SK-N-SH (cell line): ENCODE data around the gene STAT5B. TPM values are rescaled to one million over a fixed set of nuclear protein-coding genes. Genes with fewer than 3 reads are reported as not detected.

Source experiments
- CTCF ChIA-PET: fragments of 300-600, 350-600 bp; formaldehyde crosslinking; extraction: SDS; loops from one replicate; lab custom pipeline; 2021; lab: Yijun Ruan, JAX
- POLR2A ChIA-PET: fragments of 350-600 bp; sonication (Branson Sonifier 250); formaldehyde crosslinking; extraction: SDS; loops from one replicate; lab custom pipeline; 2020; ENCODE audit warnings: antibody characterized with exemption, inconsistent platforms; lab: Yijun Ruan, JAX
- DNase-seq: peaks from one replicate; pipeline ENCODE4 v3.0.0; 2012
- H2AFZ ChIP-seq: fragments of 200-600 bp; sonication (generic); 2 replicates; pipeline ENCODE4 v1.8.1; 2016; ENCODE audit warnings: antibody characterized with exemption, mild to moderate bottlenecking, low read depth
- H3F3A ChIP-seq: fragments of 200-600 bp; sonication (generic); replicated peaks from 2 replicates; pipeline ENCODE3; 2016; ENCODE audit warnings: antibody characterized with exemption, mild to moderate bottlenecking; ENCODE audit not compliant: insufficient read depth
- H3K27ac ChIP-seq, 2 experiments: fragments of 200-500 bp in 1 of 2; fragments of 200-600 bp in 1 of 2; sonication (Bioruptor generic) in 1 of 2; sonication (generic), shearing (Covaris generic) in 1 of 2; 2 replicates each; pipeline versions ENCODE4 v1.5.1 to v1.6.1; 2014 to 2016; ENCODE audit warnings: low read depth in 2 of 2, inconsistent platforms in 1 of 2, low read length in 1 of 2, mild to moderate bottlenecking in 1 of 2, mixed read lengths in 1 of 2
- H3K27me3 ChIP-seq: fragments of 200-600 bp; sonication (generic), shearing (Covaris generic); 2 replicates; pipeline ENCODE4 v1.6.1; 2016; ENCODE audit warnings: mixed run types; ENCODE audit not compliant: insufficient read depth
- H3K36me3 ChIP-seq, 2 experiments: fragments of 200-500 bp in 1 of 2; fragments of 200-600 bp in 1 of 2; sonication (Bioruptor generic) in 1 of 2; sonication (generic) in 1 of 2; replicated peaks in 1 of 2; 2 replicates each; pipeline versions ENCODE3 to v1.5.1; 2014 to 2016; ENCODE audit warnings: low read length in 1 of 2, mild to moderate bottlenecking in 1 of 2; ENCODE audit not compliant: insufficient read depth in 2 of 2, control insufficient read depth in 1 of 2
- H3K4me1 ChIP-seq, 2 experiments: fragments of 200-500 bp in 1 of 2; fragments of 200-600 bp in 1 of 2; sonication (Bioruptor generic) in 1 of 2; sonication (generic), shearing (Covaris generic) in 1 of 2; 2 replicates each; pipeline versions ENCODE4 v1.5.1 to v1.6.1; 2014 to 2016; ENCODE audit warnings: low read depth in 1 of 2, low read length in 1 of 2, mixed run types in 1 of 2; ENCODE audit not compliant: insufficient read depth in 2 of 2, control insufficient read depth in 1 of 2
- H3K4me2 ChIP-seq: fragments of 200-600 bp; sonication (generic), shearing (Covaris generic); 2 replicates; pipeline ENCODE4 v1.6.1; 2017; ENCODE audit warnings: mixed run types
- H3K4me3 ChIP-seq, 2 experiments: fragments of 200-500 bp in 1 of 2; fragments of 200-600 bp in 1 of 2; sonication (Bioruptor generic) in 1 of 2; sonication (generic), shearing (Covaris generic) in 1 of 2; 2 replicates each; pipeline versions ENCODE4 v1.5.1 to v1.8.1; 2014 to 2016; ENCODE audit warnings: low read depth in 2 of 2, inconsistent platforms in 1 of 2, low read length in 1 of 2, mild to moderate bottlenecking in 1 of 2, mixed read lengths in 1 of 2, moderate library complexity in 1 of 2
- H3K79me2 ChIP-seq: fragments of 200-600 bp; sonication (generic); 2 replicates; pipeline ENCODE4 v1.8.1; 2017; ENCODE audit warnings: mild to moderate bottlenecking; ENCODE audit not compliant: insufficient read depth
- H3K9ac ChIP-seq: fragments of 200-600 bp; sonication (generic); 2 replicates; pipeline ENCODE4 v1.6.1; 2017; ENCODE audit warnings: mixed run types
- H3K9me2 ChIP-seq: fragments of 200-600 bp; sonication (generic); 2 replicates; pipeline ENCODE4 v1.6.1; 2017; ENCODE audit warnings: mixed run types
- H3K9me3 ChIP-seq: fragments of 200-600 bp; sonication (generic); 2 replicates; pipeline ENCODE4 v1.6.1; 2017; ENCODE audit warnings: mixed run types, mild to moderate bottlenecking, moderate library complexity
- H4K20me1 ChIP-seq: fragments of 200-600 bp; sonication (generic); 2 replicates; pipeline ENCODE4 v1.6.1; 2017; ENCODE audit warnings: mild to moderate bottlenecking, mixed run types; ENCODE audit not compliant: insufficient read depth
- ELF1 ChIP-seq: IDR thresholded peaks from 2 replicates; pipeline ENCODE4 v1.4.0; 2012
- GATA2 ChIP-seq: sonication (generic); formaldehyde crosslinking; IDR thresholded peaks from 2 replicates; pipeline ENCODE4 v1.5.0; 2020; ENCODE audit warnings: mild to moderate bottlenecking, missing genetic modification reagents
- POLR2AphosphoS5 ChIP-seq: IDR thresholded peaks from 2 replicates; pipeline ENCODE4 v1.6.1; 2012; ENCODE audit warnings: low read depth, low read length
- RAD21 ChIP-seq: IDR thresholded peaks from 2 replicates; pipeline ENCODE4 v1.6.1; 2012; ENCODE audit warnings: mild to moderate bottlenecking, low read length
- RCOR1 ChIP-seq: fragments of 150-350 bp; IDR thresholded peaks from 2 replicates; pipeline ENCODE4 v1.6.1; 2017; ENCODE audit warnings: antibody characterized with exemption, low read length
- RXRA ChIP-seq: IDR thresholded peaks from 2 replicates; pipeline ENCODE4 v1.4.0; 2012; ENCODE audit warnings: low read depth, mild to moderate bottlenecking, borderline replicate concordance
- TAF1 ChIP-seq: IDR thresholded peaks from 2 replicates; pipeline ENCODE4 v1.6.1; 2012; ENCODE audit warnings: low read depth, mild to moderate bottlenecking, low read length, moderate library complexity, borderline replicate concordance
- TCF12 ChIP-seq: IDR thresholded peaks from 2 replicates; pipeline ENCODE4 v1.4.0; 2012
- YY1 ChIP-seq: IDR thresholded peaks from 2 replicates; pipeline ENCODE4 v1.4.0; 2012; ENCODE audit warnings: low read depth, mild to moderate bottlenecking
- WGBS: methylation state at CpG from one replicate; pipeline ENCODE4 v1.1.6; 2017; ENCODE audit warnings: low lambda C conversion rate; 5-methylcytosine and 5-hydroxymethylcytosine counted together
- polyA plus RNA-seq, 3 experiments: library from polyadenylated mRNA; depleted of rRNA; stranded (reverse); fragments of >200 nt; gene quantifications; 2 replicates each; pipeline ENCODE4 v1.2.3, GENCODE V29; 2012
- TF ChIP-seq, protein P1 (sequence below): fragments of 200-600 bp; sonication (generic); IDR thresholded peaks from 2 replicates; pipeline ENCODE4 v1.6.1; 2017; ENCODE audit warnings: antibody characterized with exemption, mild to moderate bottlenecking, moderate library complexity
- TF ChIP-seq, protein P2 (sequence below): fragments of 150-350 bp; IDR thresholded peaks from 2 replicates; pipeline ENCODE4 v1.6.1; 2017; ENCODE audit warnings: antibody characterized with exemption, low read length, low read depth, borderline replicate concordance
- TF ChIP-seq, protein P3 (sequence below): IDR thresholded peaks from 2 replicates; pipeline ENCODE4 v1.4.0; 2012; ENCODE audit warnings: low read depth

Gene STAT5B
- polyA plus RNA-seq, 1 of the 3 experiments (the other 2 are of a cell fraction) = 23.6 TPM

DNA sequence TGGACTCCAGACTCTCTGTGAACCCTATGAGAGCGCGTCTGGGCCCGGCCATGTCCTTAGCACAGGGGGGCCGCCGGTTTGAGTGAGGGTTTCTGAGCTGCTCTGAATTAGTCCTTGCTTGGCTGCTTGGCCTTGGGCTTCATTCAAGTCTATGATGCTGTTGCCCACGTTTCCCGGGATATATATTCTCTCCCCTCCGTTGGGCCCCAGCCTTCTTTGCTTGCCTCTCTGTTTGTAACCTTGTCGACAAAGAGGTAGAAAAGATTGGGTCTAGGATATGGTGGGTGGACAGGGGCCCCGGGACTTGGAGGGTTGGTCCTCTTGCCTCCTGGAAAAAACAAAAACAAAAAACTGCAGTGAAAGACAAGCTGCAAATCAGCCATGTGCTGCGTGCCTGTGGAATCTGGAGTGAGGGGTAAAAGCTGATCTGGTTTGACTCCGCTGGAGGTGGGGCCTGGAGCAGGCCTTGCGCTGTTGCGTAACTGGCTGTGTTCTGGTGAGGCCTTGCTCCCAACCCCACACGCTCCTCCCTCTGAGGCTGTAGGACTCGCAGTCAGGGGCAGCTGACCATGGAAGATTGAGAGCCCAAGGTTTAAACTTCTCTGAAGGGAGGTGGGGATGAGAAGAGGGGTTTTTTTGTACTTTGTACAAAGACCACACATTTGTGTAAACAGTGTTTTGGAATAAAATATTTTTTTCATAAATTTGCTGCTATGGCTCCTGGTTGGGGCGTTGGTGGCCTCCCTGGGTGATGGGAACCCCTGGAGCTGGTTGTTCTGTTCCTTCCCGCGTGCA is 35.2 kb upstream of the STAT5B start (continued):
- TF ChIP-seq, protein P1, sequence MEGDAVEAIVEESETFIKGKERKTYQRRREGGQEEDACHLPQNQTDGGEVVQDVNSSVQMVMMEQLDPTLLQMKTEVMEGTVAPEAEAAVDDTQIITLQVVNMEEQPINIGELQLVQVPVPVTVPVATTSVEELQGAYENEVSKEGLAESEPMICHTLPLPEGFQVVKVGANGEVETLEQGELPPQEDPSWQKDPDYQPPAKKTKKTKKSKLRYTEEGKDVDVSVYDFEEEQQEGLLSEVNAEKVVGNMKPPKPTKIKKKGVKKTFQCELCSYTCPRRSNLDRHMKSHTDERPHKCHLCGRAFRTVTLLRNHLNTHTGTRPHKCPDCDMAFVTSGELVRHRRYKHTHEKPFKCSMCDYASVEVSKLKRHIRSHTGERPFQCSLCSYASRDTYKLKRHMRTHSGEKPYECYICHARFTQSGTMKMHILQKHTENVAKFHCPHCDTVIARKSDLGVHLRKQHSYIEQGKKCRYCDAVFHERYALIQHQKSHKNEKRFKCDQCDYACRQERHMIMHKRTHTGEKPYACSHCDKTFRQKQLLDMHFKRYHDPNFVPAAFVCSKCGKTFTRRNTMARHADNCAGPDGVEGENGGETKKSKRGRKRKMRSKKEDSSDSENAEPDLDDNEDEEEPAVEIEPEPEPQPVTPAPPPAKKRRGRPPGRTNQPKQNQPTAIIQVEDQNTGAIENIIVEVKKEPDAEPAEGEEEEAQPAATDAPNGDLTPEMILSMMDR = no peak
- no peak for TF ChIP-seq RAD21

DNA sequence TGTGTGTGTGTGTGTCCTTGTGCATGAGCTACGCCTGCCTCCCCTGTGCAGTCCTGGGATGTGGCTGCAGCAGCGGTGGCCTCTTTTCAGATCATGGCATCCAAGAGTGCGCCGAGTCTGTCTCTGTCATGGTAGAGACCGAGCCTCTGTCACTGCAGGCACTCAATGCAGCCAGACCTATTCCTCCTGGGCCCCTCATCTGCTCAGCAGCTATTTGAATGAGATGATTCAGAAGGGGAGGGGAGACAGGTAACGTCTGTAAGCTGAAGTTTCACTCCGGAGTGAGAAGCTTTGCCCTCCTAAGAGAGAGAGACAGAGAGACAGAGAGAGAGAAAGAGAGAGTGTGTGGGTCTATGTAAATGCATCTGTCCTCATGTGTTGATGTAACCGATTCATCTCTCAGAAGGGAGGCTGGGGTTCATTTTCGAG is 34.6 kb upstream of the STAT5B start:
- TF ChIP-seq GATA2 (CRISPR knock-in tag) (no peak), TAF1 (no peak), RCOR1 (no peak), ELF1 (no peak), TCF12 (no peak), RXRA (no peak), YY1 (no peak), POLR2AphosphoS5 (no peak)
- TF ChIP-seq, protein P2, sequence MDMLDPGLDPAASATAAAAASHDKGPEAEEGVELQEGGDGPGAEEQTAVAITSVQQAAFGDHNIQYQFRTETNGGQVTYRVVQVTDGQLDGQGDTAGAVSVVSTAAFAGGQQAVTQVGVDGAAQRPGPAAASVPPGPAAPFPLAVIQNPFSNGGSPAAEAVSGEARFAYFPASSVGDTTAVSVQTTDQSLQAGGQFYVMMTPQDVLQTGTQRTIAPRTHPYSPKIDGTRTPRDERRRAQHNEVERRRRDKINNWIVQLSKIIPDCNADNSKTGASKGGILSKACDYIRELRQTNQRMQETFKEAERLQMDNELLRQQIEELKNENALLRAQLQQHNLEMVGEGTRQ = no peak
- TF ChIP-seq, protein P3, sequence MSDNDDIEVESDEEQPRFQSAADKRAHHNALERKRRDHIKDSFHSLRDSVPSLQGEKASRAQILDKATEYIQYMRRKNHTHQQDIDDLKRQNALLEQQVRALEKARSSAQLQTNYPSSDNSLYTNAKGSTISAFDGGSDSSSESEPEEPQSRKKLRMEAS = no peak
- TF ChIP-seq, protein P1 = no peak
- TF ChIP-seq, all 33 proteins: peak for 0
- Histone ChIP-seq H3K4me3 (no peak overlapping the region), H3K27me3 (no peaks in the 10 kb centered on the region), H3F3A (peaks cover 14% of the 10 kb centered on the region), H3K4me1 (peaks cover 0 to 15% of the 10 kb centered on the region in 2 experiments; a peak in 2 of 4 replicates), H3K4me2 (no peak overlapping the region), H3K9ac (no peak overlapping the region), H2AFZ (no peak overlapping the region), H4K20me1 (no peaks in the 10 kb centered on the region), H3K27ac (no peak overlapping the region), H3K36me3 (peaks cover 6 to 23% of the 10 kb centered on the region in 2 experiments), H3K79me2 (no peaks in the 10 kb centered on the region), H3K9me2 (no peaks in the 10 kb centered on the region), H3K9me3 (no peaks in the 10 kb centered on the region)
- WGBS = 82% methylated on average over 8 of the region's 9 CpGs
- ChIA-PET CTCF (interaction anchor here (1.0 to 26.2 kb wide), 9 partner anchors 9 to 93 kb away, joined by 3 to 683 read pairs (median 13); partner anchors contain the start of genes STAT3 and STAT5B), POLR2A (interaction anchor here (1.0 kb wide), 1 partner anchor 117 kb away, joined by 3 read pairs; no protein-coding TSS in a partner anchor)
- no peak for DNase-seq
